ENCODE measurements around the gene SPATA31A3.
"Not testable (repeated sequence)": the region's sequence is repeated elsewhere in the genome, so short reads cannot be mapped to it uniquely, and the experiment has no call there.

SPATA31A3 gene

GRCh38 chr9:66992450-66992849 is at the start of gene SPATA31A3:
Gene SPATA31A3, minus strand, starts transcription at chr9:66992550. Its CDS starts 29 bp downstream, at chr9:66992521.
- not testable (repeated sequence) for H3K4me3 ChIP-seq (ENCODE audit: low read depth, low read length); DNase-seq (ENCODE audit: low read depth)

GRCh38 chr9:66952576-66952975 is 39.8 kb downstream of the SPATA31A3 start:
- DNase-seq (ENCODE audit: low read depth); H3K4me3 ChIP-seq (ENCODE audit: low read depth, low read length): not testable (repeated sequence)

GRCh38 chr9:66942400-66943155 is 49.8 kb downstream of the SPATA31A3 start:
- DNase-seq (ENCODE audit: low read depth); H3K4me3 ChIP-seq (ENCODE audit: low read depth, low read length): not testable (repeated sequence)

- not testable (repeated sequence) for H3K4me3 ChIP-seq (ENCODE audit: low read depth, low read length); DNase-seq (ENCODE audit: low read depth)
Measured at GRCh38 chr9:66939878-66940830, 52.2 kb downstream of the SPATA31A3 start.

- not testable (repeated sequence) for H3K4me3 ChIP-seq (ENCODE audit: low read depth, low read length); DNase-seq (ENCODE audit: low read depth)
Measured at GRCh38 chr9:66938322-66938721, 54.0 kb downstream of the SPATA31A3 start.

GRCh38 chr9:66937662-66938061 is 54.7 kb downstream of the SPATA31A3 start:
- H3K4me3 ChIP-seq (ENCODE audit: low read depth, low read length); DNase-seq (ENCODE audit: low read depth): not testable (repeated sequence)
